Hepatocyte (in vitro differentiated cells): Measurements from ENCODE around the gene CCDC78. TPM values are rescaled to one million over a fixed set of nuclear protein-coding genes. Genes with fewer than 3 reads are reported as not detected.

ENCODE experiments used
- DNase-seq: peaks from one replicate; pipeline ENCODE4 v3.0.0-alpha.2; 2016; ENCODE audit warnings: low spot score
- H2AFZ ChIP-seq: fragments of 200-600 bp; sonication (generic); 2 replicates; pipeline ENCODE4 v1.6.0; 2016; ENCODE audit warnings: antibody characterized with exemption, mild to moderate bottlenecking
- H3K27ac ChIP-seq: fragments of 200-600 bp; sonication (generic); 2 replicates; pipeline ENCODE4 v1.5.1; 2016; ENCODE audit warnings: mild to moderate bottlenecking
- H3K27me3 ChIP-seq: fragments of 200-600 bp; sonication (generic); 2 replicates; pipeline ENCODE4 v1.6.1; 2016
- H3K36me3 ChIP-seq: fragments of 200-600 bp; sonication (generic); replicated peaks from 2 replicates; pipeline ENCODE4 v1.5.1; 2016; ENCODE audit warnings: low read depth; ENCODE audit not compliant: insufficient read depth
- H3K4me1 ChIP-seq: fragments of 200-600 bp; sonication (generic); 2 replicates; pipeline ENCODE4 v1.5.1; 2016; ENCODE audit warnings: mild to moderate bottlenecking, moderate library complexity; ENCODE audit not compliant: insufficient read depth
- H3K4me2 ChIP-seq: fragments of 200-600 bp; sonication (generic); 2 replicates; pipeline ENCODE4 v1.6.0; 2016
- H3K4me3 ChIP-seq: fragments of 200-600 bp; sonication (generic); 2 replicates; pipeline ENCODE4 v1.5.1; 2016; ENCODE audit warnings: mild to moderate bottlenecking
- H3K79me2 ChIP-seq: fragments of 200-600 bp; sonication (generic); 2 replicates; pipeline ENCODE4 v1.6.0; 2017; ENCODE audit warnings: mild to moderate bottlenecking
- H3K9me2 ChIP-seq: fragments of 200-600 bp; sonication (generic); replicated peaks from 2 replicates; pipeline ENCODE4 v1.6.0; 2017; ENCODE audit warnings: mild to moderate bottlenecking; ENCODE audit not compliant: insufficient read depth
- H3K9me3 ChIP-seq: fragments of 200-600 bp; sonication (generic); 2 replicates; pipeline ENCODE4 v1.5.1; 2016; ENCODE audit warnings: low read depth, mild to moderate bottlenecking
- H4K20me1 ChIP-seq: fragments of 200-600 bp; sonication (generic); 2 replicates; pipeline ENCODE4 v1.6.0; 2016; ENCODE audit warnings: mild to moderate bottlenecking; ENCODE audit not compliant: insufficient read depth, poor library complexity, severe bottlenecking
- EZH2 ChIP-seq: fragments of 200-600 bp; sonication (generic); IDR thresholded peaks from 2 replicates; pipeline ENCODE4 v1.6.1; 2016; ENCODE audit warnings: antibody characterized with exemption, mild to moderate bottlenecking, borderline replicate concordance
- EZH2phosphoT487 ChIP-seq: fragments of 200-600 bp; sonication (generic); IDR thresholded peaks from one replicate; pipeline ENCODE4 v1.6.1; 2018; ENCODE audit warnings: antibody characterized with exemption, mild to moderate bottlenecking, low read depth, moderate library complexity; ENCODE audit not compliant: unreplicated experiment, severe bottlenecking
- WGBS: methylation state at CpG from one replicate; pipeline ENCODE4 v1.1.6; 2016; ENCODE audit warnings: low lambda C conversion rate; ENCODE audit errors: missing lambda C conversion rate; 5-methylcytosine and 5-hydroxymethylcytosine counted together
- microRNA counts: library from miRNA; unstranded; fragments of <30 nt; microRNA quantifications from one replicate; lab custom pipeline; 2017
- microRNA-seq: library from miRNA; unstranded; fragments of <30 nt; microRNA quantifications from one replicate; pipeline ENCODE4, GENCODE V29; 2017
- polyA plus RNA-seq: library from polyadenylated mRNA; unstranded; fragments of >200 nt; fragmentation: Nextera tagmentation; extraction: Ambion mirVana; gene quantifications from 2 replicates; pipeline ENCODE4 v1.2.1, GENCODE V29; 2016
- small RNA-seq: library from RNA; depleted of rRNA; stranded (forward); fragments of <200 nt; gene quantifications from one replicate; pipeline ENCODE3, GENCODE V24; 2014
- total RNA-seq: library from RNA; depleted of rRNA; stranded (reverse); fragments of >200 nt; gene quantifications from 2 replicates; pipeline ENCODE4 v1.2.3, GENCODE V29; 2014
- TF ChIP-seq, protein P1 (sequence below): fragments of 200-600 bp; sonication (generic); IDR thresholded peaks from 2 replicates; pipeline ENCODE4 v1.5.1; 2016; ENCODE audit warnings: antibody characterized with exemption, mild to moderate bottlenecking; ENCODE audit not compliant: poor library complexity

Gene CCDC78
- total and polyA plus RNA-seq, 2 experiments from 2014 or later, result 2.2 to 6.8 TPM

GRCh38 chr16:673399-673991 lies 52.7 kb downstream of the CCDC78 start:
- no peak overlapping the region for H3K27ac ChIP-seq
- H3K4me1 ChIP-seq, result peaks cover 14% of the 10 kb centered on the region
- no peak overlapping the region for H3K4me3 ChIP-seq
- WGBS, result 96% methylated on average over 12 of the region's 18 CpGs
- no peak overlapping the region for H3K4me2 ChIP-seq
- TF ChIP-seq, protein P1, sequence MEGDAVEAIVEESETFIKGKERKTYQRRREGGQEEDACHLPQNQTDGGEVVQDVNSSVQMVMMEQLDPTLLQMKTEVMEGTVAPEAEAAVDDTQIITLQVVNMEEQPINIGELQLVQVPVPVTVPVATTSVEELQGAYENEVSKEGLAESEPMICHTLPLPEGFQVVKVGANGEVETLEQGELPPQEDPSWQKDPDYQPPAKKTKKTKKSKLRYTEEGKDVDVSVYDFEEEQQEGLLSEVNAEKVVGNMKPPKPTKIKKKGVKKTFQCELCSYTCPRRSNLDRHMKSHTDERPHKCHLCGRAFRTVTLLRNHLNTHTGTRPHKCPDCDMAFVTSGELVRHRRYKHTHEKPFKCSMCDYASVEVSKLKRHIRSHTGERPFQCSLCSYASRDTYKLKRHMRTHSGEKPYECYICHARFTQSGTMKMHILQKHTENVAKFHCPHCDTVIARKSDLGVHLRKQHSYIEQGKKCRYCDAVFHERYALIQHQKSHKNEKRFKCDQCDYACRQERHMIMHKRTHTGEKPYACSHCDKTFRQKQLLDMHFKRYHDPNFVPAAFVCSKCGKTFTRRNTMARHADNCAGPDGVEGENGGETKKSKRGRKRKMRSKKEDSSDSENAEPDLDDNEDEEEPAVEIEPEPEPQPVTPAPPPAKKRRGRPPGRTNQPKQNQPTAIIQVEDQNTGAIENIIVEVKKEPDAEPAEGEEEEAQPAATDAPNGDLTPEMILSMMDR, result no peak
- TF ChIP-seq EZH2 (no peak), EZH2phosphoT487 (no peak)
- H3K27me3 ChIP-seq, result no peaks in the 10 kb centered on the region
- no peaks in the 10 kb centered on the region for H3K9me2 ChIP-seq
- no peak overlapping the region for H2AFZ ChIP-seq
- H3K36me3 ChIP-seq, result no peaks in the 10 kb centered on the region
- no peaks in the 10 kb centered on the region for H4K20me1 ChIP-seq
- H3K9me3 ChIP-seq, result no peaks in the 10 kb centered on the region
- DNase-seq, result no peak
- H3K79me2 ChIP-seq, result peaks cover 17% of the 10 kb centered on the region

- Histone ChIP-seq H3K27ac (no peak overlapping the region), H2AFZ (no peak overlapping the region), H3K9me3 (no peaks in the 10 kb centered on the region), H3K36me3 (no peaks in the 10 kb centered on the region), H3K27me3 (no peaks in the 10 kb centered on the region), H3K4me1 (peaks cover 14% of the 10 kb centered on the region), H3K9me2 (no peaks in the 10 kb centered on the region), H3K4me2 (no peak overlapping the region), H4K20me1 (no peaks in the 10 kb centered on the region), H3K79me2 (peaks cover 23% of the 10 kb centered on the region), H3K4me3 (no peak overlapping the region)
- DNase-seq, result no peak
- no peak for TF ChIP-seq EZH2phosphoT487
- TF ChIP-seq, protein P1, result no peak
- no peak for TF ChIP-seq EZH2
- 94% methylated on average over 21 of the region's 21 CpGs for WGBS
Observed at GRCh38 chr16:672851-673250, 53.4 kb downstream of the CCDC78 start.

MicroRNA genes within 50 kb of the gene (microRNA counts, 767-probe panel; counts per million panel counts)
- not detected for microRNA hsa-miR-662 (lab: Ali Mortazavi, UCI)

Small RNA genes lying within 50 kb of the gene (microRNA-seq; reads per million reads assigned to microRNA genes)
- not detected for gene MIR662

Small RNA genes lying within 50 kb of the gene (small RNA-seq; reads per million reads assigned to genes)
- not detected for gene MIR662

Other genes starting within 250 kb of the CCDC78 start
- 41.7 and 51.0 TPM in 2 replicates for gene CAPN15, start 198.7 kb downstream of the CCDC78 start, total RNA-seq
- 42.7 and 47.9 TPM in 2 replicates for gene CAPN15, start 198.7 kb downstream of the CCDC78 start, polyA plus RNA-seq
- gene PRR35, start 166.0 kb downstream of the CCDC78 start, total RNA-seq, result not detected in 2 replicates
- gene PRR35, start 166.0 kb downstream of the CCDC78 start, polyA plus RNA-seq, result not detected in 2 replicates
- 1.0 and 1.2 TPM in 2 replicates for gene NHLRC4, start 159.4 kb downstream of the CCDC78 start, total RNA-seq
- 0.25 and 1.7 TPM in 2 replicates for gene NHLRC4, start 159.4 kb downstream of the CCDC78 start, polyA plus RNA-seq
- 26.7 and 30.0 TPM in 2 replicates for gene PIGQ, start 156.5 kb downstream of the CCDC78 start, total RNA-seq
- 58.6 and 64.6 TPM in 2 replicates for gene PIGQ, start 156.5 kb downstream of the CCDC78 start, polyA plus RNA-seq
- gene RAB40C, start 136.4 kb downstream of the CCDC78 start, total RNA-seq, result 28.4 and 30.2 TPM in 2 replicates
- gene RAB40C, start 136.4 kb downstream of the CCDC78 start, polyA plus RNA-seq, result 30.8 and 32.7 TPM in 2 replicates
- gene WFIKKN1, start 95.5 kb downstream of the CCDC78 start, total RNA-seq, result 0.24 and 0.43 TPM in 2 replicates
- gene WFIKKN1, start 95.5 kb downstream of the CCDC78 start, polyA plus RNA-seq, result 0.88 and 2.1 TPM in 2 replicates
- gene METTL26, start 90.1 kb downstream of the CCDC78 start, total RNA-seq, result 75.4 and 77.9 TPM in 2 replicates
- gene METTL26, start 90.1 kb downstream of the CCDC78 start, polyA plus RNA-seq, result 151 and 155 TPM in 2 replicates
- gene MCRIP2, start 84.6 kb downstream of the CCDC78 start, total RNA-seq, result 43.0 and 61.4 TPM in 2 replicates
- 95.2 and 100 TPM in 2 replicates for gene MCRIP2, start 84.6 kb downstream of the CCDC78 start, polyA plus RNA-seq
- gene WDR90, start 77.1 kb downstream of the CCDC78 start, total RNA-seq, result 6.4 and 14.4 TPM in 2 replicates
- gene WDR90, start 77.1 kb downstream of the CCDC78 start, polyA plus RNA-seq, result 25.1 and 30.3 TPM in 2 replicates
- gene RHOT2, start 58.3 kb downstream of the CCDC78 start, total RNA-seq, result 41.8 and 63.2 TPM in 2 replicates
- gene RHOT2, start 58.3 kb downstream of the CCDC78 start, polyA plus RNA-seq, result 158 and 201 TPM in 2 replicates
- 2.3 and 3.4 TPM in 2 replicates for gene RHBDL1, start 50.8 kb downstream of the CCDC78 start, total RNA-seq
- gene RHBDL1, start 50.8 kb downstream of the CCDC78 start, polyA plus RNA-seq, result 4.2 and 8.1 TPM in 2 replicates
- 116 TPM in 2 replicates for gene STUB1, start 46.0 kb downstream of the CCDC78 start, total RNA-seq
- gene STUB1, start 46.0 kb downstream of the CCDC78 start, polyA plus RNA-seq, result 231 and 249 TPM in 2 replicates
- gene JMJD8, start 42.1 kb downstream of the CCDC78 start, total RNA-seq, result 44.3 and 47.8 TPM in 2 replicates
- 83.4 and 84.3 TPM in 2 replicates for gene JMJD8, start 42.1 kb downstream of the CCDC78 start, polyA plus RNA-seq
- gene WDR24, start 36.0 kb downstream of the CCDC78 start, total RNA-seq, result 6.7 and 15.1 TPM in 2 replicates
- gene WDR24, start 36.0 kb downstream of the CCDC78 start, polyA plus RNA-seq, result 22.2 and 24.0 TPM in 2 replicates
- gene FBXL16, start 20.6 kb downstream of the CCDC78 start, total RNA-seq, result 0.07 and 0.28 TPM in 2 replicates
- 0.28 and 0.38 TPM in 2 replicates for gene FBXL16, start 20.6 kb downstream of the CCDC78 start, polyA plus RNA-seq
- 8.3 and 22.7 TPM in 2 replicates for gene METRN, start 11.3 kb downstream of the CCDC78 start, total RNA-seq
- gene METRN, start 11.3 kb downstream of the CCDC78 start, polyA plus RNA-seq, result 68.1 and 80.4 TPM in 2 replicates
- 32.0 and 38.8 TPM in 2 replicates for gene ANTKMT, start 5.3 kb downstream of the CCDC78 start, total RNA-seq
- 81.0 and 81.8 TPM in 2 replicates for gene ANTKMT, start 5.3 kb downstream of the CCDC78 start, polyA plus RNA-seq
- 14.5 and 15.5 TPM in 2 replicates for gene HAGHL, start 663 bp upstream of the CCDC78 start, total RNA-seq
- gene HAGHL, start 663 bp upstream of the CCDC78 start, polyA plus RNA-seq, result 31.5 and 32.3 TPM in 2 replicates
- 28.5 and 39.0 TPM in 2 replicates for gene CIAO3, start 14.6 kb upstream of the CCDC78 start, total RNA-seq
- 42.8 and 61.8 TPM in 2 replicates for gene CIAO3, start 14.6 kb upstream of the CCDC78 start, polyA plus RNA-seq
- gene MSLN, start 34.3 kb upstream of the CCDC78 start, total RNA-seq, result 2.4 and 2.5 TPM in 2 replicates
- 5.6 and 8.0 TPM in 2 replicates for gene MSLN, start 34.3 kb upstream of the CCDC78 start, polyA plus RNA-seq
- gene RPUSD1, start 61.9 kb upstream of the CCDC78 start, total RNA-seq, result 25.2 and 27.6 TPM in 2 replicates
- gene RPUSD1, start 61.9 kb upstream of the CCDC78 start, polyA plus RNA-seq, result 34.5 and 37.8 TPM in 2 replicates
- 5.1 and 9.7 TPM in 2 replicates for gene CHTF18, start 62.2 kb upstream of the CCDC78 start, total RNA-seq
- gene CHTF18, start 62.2 kb upstream of the CCDC78 start, polyA plus RNA-seq, result 18.1 and 21.6 TPM in 2 replicates
- gene GNG13, start 74.3 kb upstream of the CCDC78 start, total RNA-seq, result not detected in 2 replicates
- not detected in 2 replicates for gene GNG13, start 74.3 kb upstream of the CCDC78 start, polyA plus RNA-seq
- 25.8 and 27.2 TPM in 2 replicates for gene LMF1, start 244.5 kb upstream of the CCDC78 start, total RNA-seq
- 29.3 and 34.3 TPM in 2 replicates for gene LMF1, start 244.5 kb upstream of the CCDC78 start, polyA plus RNA-seq